Measurements from ENCODE around the gene ZFYVE9.

The ZFYVE9 gene

GRCh38 chr1:52210044-52210443 lies 68.2 kb downstream of the ZFYVE9 start:
- no peak for TF ChIP-seq CTCF (IDR thresholded peaks at IDR 0.05; ENCODE audit: low read depth, low read length, missing control alignments)
- no peak for DNase-seq (ENCODE audit: low read depth)
- no peak overlapping the region for H3K4me3 ChIP-seq (ENCODE audit: low read depth, low read length)

- DNase-seq (ENCODE audit: low read depth): no peak
- no peak for TF ChIP-seq CTCF (IDR thresholded peaks at IDR 0.05; ENCODE audit: low read depth, low read length, missing control alignments)
- no peak overlapping the region for H3K4me3 ChIP-seq (ENCODE audit: low read depth, low read length)
These were observed 75.1 kb downstream of the ZFYVE9 start for GRCh38 chr1:52216907-52217458.

- DNase-seq (ENCODE audit: low read depth): no peak
- TF ChIP-seq CTCF (IDR thresholded peaks at IDR 0.05; ENCODE audit: low read depth, low read length, missing control alignments): no peak
- no peak overlapping the region for H3K4me3 ChIP-seq (ENCODE audit: low read depth, low read length)
These were observed 83.3 kb downstream of the ZFYVE9 start for GRCh38 chr1:52225174-52225573.

DNA sequence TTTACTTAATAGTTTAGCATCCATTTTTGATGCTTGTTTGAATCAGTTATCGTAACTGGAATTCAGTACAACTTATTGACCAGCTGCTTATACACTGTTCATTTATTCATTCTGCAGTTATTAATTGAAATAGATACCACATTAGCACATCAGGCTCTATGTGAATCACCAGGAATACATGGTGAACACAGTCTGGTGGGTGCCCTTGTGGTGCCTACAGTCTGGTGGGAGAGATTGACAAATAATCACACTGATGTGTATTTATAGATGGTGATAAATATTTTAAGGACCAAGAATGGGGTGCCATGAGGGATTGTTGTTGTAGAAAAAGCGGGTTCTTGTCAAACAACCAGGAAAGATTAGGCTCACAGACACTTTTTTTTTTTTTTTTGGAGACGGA lies 87.6 kb downstream of the ZFYVE9 start:
- H3K4me3 ChIP-seq (ENCODE audit: low read depth, low read length): no peak overlapping the region
- TF ChIP-seq CTCF (IDR thresholded peaks at IDR 0.05; ENCODE audit: low read depth, low read length, missing control alignments): no peak
- DNase-seq (ENCODE audit: low read depth): no peak

DNA sequence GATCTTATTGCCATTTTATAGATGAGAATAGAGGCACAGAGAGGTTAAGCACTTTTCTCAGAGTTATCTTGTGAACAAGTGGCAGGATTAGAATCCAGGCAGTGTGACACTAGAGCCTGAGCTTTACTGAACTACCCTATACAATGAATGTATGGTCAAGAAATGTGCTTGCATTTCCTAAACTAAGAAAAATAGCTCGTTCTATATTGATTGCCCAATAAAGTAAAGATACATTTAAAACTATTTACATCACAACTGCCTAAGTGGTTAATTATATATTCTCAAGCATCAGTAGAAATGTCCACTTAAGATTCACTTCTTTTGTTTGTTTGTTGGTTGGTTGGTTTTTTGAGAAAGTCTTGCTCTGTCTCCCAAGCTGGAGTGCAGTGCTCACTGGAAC lies 91.6 kb downstream of the ZFYVE9 start:
- TF ChIP-seq CTCF (IDR thresholded peaks at IDR 0.05; ENCODE audit: low read depth, low read length, missing control alignments): no peak
- DNase-seq (ENCODE audit: low read depth): no peak
- no peak overlapping the region for H3K4me3 ChIP-seq (ENCODE audit: low read depth, low read length)

GRCh38 chr1:52234014-52234413 lies 92.1 kb downstream of the ZFYVE9 start:
- H3K4me3 ChIP-seq (ENCODE audit: low read depth, low read length): no peak overlapping the region
- no peak for DNase-seq (ENCODE audit: low read depth)
- TF ChIP-seq CTCF (IDR thresholded peaks at IDR 0.05; ENCODE audit: low read depth, low read length, missing control alignments): no peak

- H3K4me3 ChIP-seq (ENCODE audit: low read depth, low read length): no peak overlapping the region
- no peak for DNase-seq (ENCODE audit: low read depth)
- no peak for TF ChIP-seq CTCF (IDR thresholded peaks at IDR 0.05; ENCODE audit: low read depth, low read length, missing control alignments)
These were observed 92.8 kb downstream of the ZFYVE9 start for GRCh38 chr1:52234708-52235107.
